ENCODE measurements around the gene OTOF. TPM values are rescaled to one million over a fixed set of nuclear protein-coding genes. Genes with fewer than 3 reads are reported as not detected.

Gene OTOF
- total RNA-seq, 1 donor from 2014 or later = 0.47 TPM

GRCh38 chr2:26522325-26522724 lies 44.4 kb upstream of the OTOF start:
- H3K4me1 Mint-ChIP-seq (ENCODE audit: low read depth, unreplicated experiment) = peaks cover 24% of the 10 kb centered on the region
- DNase-seq = no peak
- no peaks in the 10 kb centered on the region for H3K36me3 Mint-ChIP-seq (ENCODE audit: unreplicated experiment)
- peaks cover 5% of the 10 kb centered on the region for H3K27me3 Mint-ChIP-seq (ENCODE audit: unreplicated experiment)
- H3K4me3 Mint-ChIP-seq (ENCODE audit: unreplicated experiment) = no peak overlapping the region
- H3K9me3 Mint-ChIP-seq (ENCODE audit: unreplicated experiment) = peaks cover 5% of the 10 kb centered on the region
- no peak overlapping the region for H3K27ac Mint-ChIP-seq (ENCODE audit: unreplicated experiment)
- no peak for TF ChIP-seq CTCF (IDR thresholded peaks at IDR 0.05; ENCODE audit: partially characterized antibody, unreplicated experiment)

- Mint-ChIP-seq H3K27me3 (ENCODE audit: unreplicated experiment) (peaks cover 5% of the 10 kb centered on the region), H3K4me1 (ENCODE audit: low read depth, unreplicated experiment) (peaks cover 24% of the 10 kb centered on the region), H3K27ac (ENCODE audit: unreplicated experiment) (no peak overlapping the region), H3K4me3 (ENCODE audit: unreplicated experiment) (peak overlapping the region; percentile 52), H3K9me3 (ENCODE audit: unreplicated experiment) (peaks cover 5% of the 10 kb centered on the region), H3K36me3 (ENCODE audit: unreplicated experiment) (no peaks in the 10 kb centered on the region)
- DNase-seq = no peak
- TF ChIP-seq CTCF (IDR thresholded peaks at IDR 0.05; ENCODE audit: partially characterized antibody, unreplicated experiment) = no peak
These were observed 43.9 kb upstream of the OTOF start for GRCh38 chr2:26521913-26522180.

- H3K27ac Mint-ChIP-seq (ENCODE audit: unreplicated experiment) = no peak overlapping the region
- peak overlapping the region; percentile 52 for H3K4me3 Mint-ChIP-seq (ENCODE audit: unreplicated experiment)
- peaks cover 24% of the 10 kb centered on the region for H3K4me1 Mint-ChIP-seq (ENCODE audit: low read depth, unreplicated experiment)
- H3K27me3 Mint-ChIP-seq (ENCODE audit: unreplicated experiment) = peaks cover 5% of the 10 kb centered on the region
- H3K9me3 Mint-ChIP-seq (ENCODE audit: unreplicated experiment) = peaks cover 5% of the 10 kb centered on the region
- peak; percentile 43 for DNase-seq
- TF ChIP-seq CTCF (IDR thresholded peaks at IDR 0.05; ENCODE audit: partially characterized antibody, unreplicated experiment) = no peak
- H3K36me3 Mint-ChIP-seq (ENCODE audit: unreplicated experiment) = no peaks in the 10 kb centered on the region
These were observed 43.4 kb upstream of the OTOF start for GRCh38 chr2:26521054-26521912.

- DNase-seq = no peak
- Mint-ChIP-seq H3K36me3 (ENCODE audit: unreplicated experiment) (no peaks in the 10 kb centered on the region), H3K9me3 (ENCODE audit: unreplicated experiment) (peaks cover 5% of the 10 kb centered on the region), H3K4me1 (ENCODE audit: low read depth, unreplicated experiment) (peaks cover 24% of the 10 kb centered on the region), H3K27me3 (ENCODE audit: unreplicated experiment) (peaks cover 5% of the 10 kb centered on the region), H3K27ac (ENCODE audit: unreplicated experiment) (no peak overlapping the region), H3K4me3 (ENCODE audit: unreplicated experiment) (peak overlapping the region; percentile 20)
- TF ChIP-seq CTCF (IDR thresholded peaks at IDR 0.05; ENCODE audit: partially characterized antibody, unreplicated experiment) = no peak
These were observed 42.2 kb upstream of the OTOF start for GRCh38 chr2:26520148-26520449.

GRCh38 chr2:26519396-26520147 lies 41.6 kb upstream of the OTOF start:
- Mint-ChIP-seq H3K36me3 (ENCODE audit: unreplicated experiment) (no peaks in the 10 kb centered on the region), H3K27ac (ENCODE audit: unreplicated experiment) (no peak overlapping the region), H3K4me1 (ENCODE audit: low read depth, unreplicated experiment) (peaks cover 26% of the 10 kb centered on the region), H3K4me3 (ENCODE audit: unreplicated experiment) (peak overlapping the region; percentile 20), H3K27me3 (ENCODE audit: unreplicated experiment) (peaks cover 5% of the 10 kb centered on the region), H3K9me3 (ENCODE audit: unreplicated experiment) (peaks cover 5% of the 10 kb centered on the region)
- TF ChIP-seq CTCF (IDR thresholded peaks at IDR 0.05; ENCODE audit: partially characterized antibody, unreplicated experiment) = no peak
- no peak for DNase-seq

Data from glutamatergic neuron (in vitro differentiated cells).